T-cell (primary cell): ENCODE measurements around the gene DEDD2. TPM values are rescaled to one million over a fixed set of nuclear protein-coding genes. Genes with fewer than 3 reads are reported as not detected.

Source experiments
- ATAC-seq, 4 experiments: fragments of 200-7000 bp in 3 of 4; fragments of 150-1000 bp in 1 of 4; cut with Tn5 transposase; replicated peaks in 1 of 4; 1 replicate in 3 of 4; 2 replicates in 1 of 4; pipeline ENCODE4 v1.10.0; 2021; ENCODE audit warnings: moderate library complexity in 3 of 4, mild to moderate bottlenecking in 2 of 4, moderate number of reproducible peaks in 1 of 4
- CTCF ChIA-PET, 2 donors: fragments of 300-600 bp; sonication (Branson Sonifier 250); formaldehyde crosslinking; loops; one replicate each; lab custom pipeline; 2022; ENCODE audit warnings: antibody characterized with exemption in 2 of 2; lab: Charles Lee
- POLR2A ChIA-PET, 2 donors: fragments of 300-600 bp; sonication (Branson Sonifier 250); formaldehyde crosslinking; loops; one replicate each; lab custom pipeline; 2022; ENCODE audit warnings: antibody characterized with exemption in 2 of 2; lab: Charles Lee
- DNase-seq, 35 experiments: peaks; one replicate each; pipeline versions ENCODE4 v3.0.0 to v3.0.0-alpha.2; 2013 to 2023
- H3K27ac ChIP-seq: one replicate; pipeline ENCODE4 v1.5.1; 2013; ENCODE audit warnings: low read length
- H3K27me3 ChIP-seq, 2 experiments: replicated peaks in 1 of 2; 1 replicate in 1 of 2; 2 replicates in 1 of 2; pipeline versions ENCODE4 v1.6.1 to v1.7.0; 2013; ENCODE audit warnings: low read length in 1 of 2, mixed read lengths in 1 of 2; ENCODE audit not compliant: control insufficient read depth in 2 of 2, insufficient read depth in 2 of 2; ENCODE audit errors: extremely low read depth in 1 of 2
- H3K36me3 ChIP-seq, 2 donors: 1 replicate in 1 of 2; 2 replicates in 1 of 2; pipeline versions ENCODE4 v1.6.1 to v1.7.0; 2013; ENCODE audit warnings: low read length in 1 of 2; ENCODE audit not compliant: control insufficient read depth in 2 of 2, insufficient read depth in 1 of 2; ENCODE audit errors: extremely low read depth in 1 of 2
- H3K4me1 ChIP-seq, 2 experiments: 1 replicate in 1 of 2; 2 replicates in 1 of 2; pipeline versions ENCODE4 v1.6.1 to v1.7.0; 2013; ENCODE audit warnings: low read length in 2 of 2, mixed read lengths in 1 of 2; ENCODE audit not compliant: insufficient read depth in 2 of 2, control insufficient read depth in 1 of 2; ENCODE audit errors: extremely low read depth in 1 of 2
- H3K4me3 ChIP-seq, 2 donors: 1 replicate in 1 of 2; 2 replicates in 1 of 2; pipeline versions ENCODE4 v1.5.1 to v1.7.0; 2013; ENCODE audit warnings: mild to moderate bottlenecking in 2 of 2, low read length in 1 of 2, moderate library complexity in 1 of 2; ENCODE audit not compliant: control insufficient read depth in 1 of 2; ENCODE audit errors: extremely low read depth in 1 of 2
- H3K9me3 ChIP-seq: 2 replicates; pipeline ENCODE4 v1.7.0; 2013
- H3K27ac Mint-ChIP-seq, 2 donors: one replicate each; pipeline ENCODE4 v1.8.0; 2020 to 2021; ENCODE audit warnings: mild to moderate bottlenecking in 2 of 2, mixed read lengths in 2 of 2
- H3K27me3 Mint-ChIP-seq, 2 donors: one replicate each; pipeline ENCODE4 v1.8.0; 2021 to 2022; ENCODE audit warnings: mixed read lengths in 2 of 2
- H3K36me3 Mint-ChIP-seq: one replicate; pipeline ENCODE4 v1.8.0; 2021; ENCODE audit warnings: mixed read lengths
- H3K4me1 Mint-ChIP-seq, 3 donors: one replicate each; pipeline ENCODE4 v1.8.0; 2020 to 2022; ENCODE audit warnings: mixed read lengths in 3 of 3, mild to moderate bottlenecking in 1 of 3
- H3K4me3 Mint-ChIP-seq, 3 donors: one replicate each; pipeline ENCODE4 v1.8.0; 2020 to 2022; ENCODE audit warnings: mild to moderate bottlenecking in 3 of 3, mixed read lengths in 3 of 3, moderate library complexity in 3 of 3
- H3K9me3 Mint-ChIP-seq, 3 donors: one replicate each; pipeline ENCODE4 v1.8.0; 2020 to 2022; ENCODE audit warnings: mixed read lengths in 3 of 3
- WGBS: methylation state at CpG from one replicate; pipeline ENCODE4 v1.1.5; 2013; ENCODE audit warnings: missing lambda C conversion rate; ENCODE audit not compliant: insufficient coverage; 5-methylcytosine and 5-hydroxymethylcytosine counted together
- total RNA-seq, 35 experiments: library from RNA in 6 of 35; stranded (reverse) in 6 of 35; fragments of 120-200 nt in 1 of 35; gene quantifications; one replicate each; pipeline versions ENCODE4 v1.2.1 to v1.2.4 and lab custom pipeline; 2013 to 2026

The DEDD2 gene
- total RNA-seq, 5 donors from 2014 or later (not counting 1 experiment from before 2014, with no cell fraction given), result 67.6 to 82.8 (median 71.0) TPM

- DNase-seq, result no peak
- no peaks in the 10 kb centered on the region for H3K9me3 Mint-ChIP-seq
- no peak overlapping the region for H3K4me3 ChIP-seq
- H3K9me3 ChIP-seq, result no peaks in the 10 kb centered on the region
- H3K4me1 ChIP-seq, result peaks cover 10 to 52% of the 10 kb centered on the region in 2 experiments
- no peak for ATAC-seq
- peaks cover 29% of the 10 kb centered on the region for H3K36me3 Mint-ChIP-seq
- H3K4me1 Mint-ChIP-seq, result peaks cover 47 to 54% (median 54%) of the 10 kb centered on the region in 3 donors
- no peaks in the 10 kb centered on the region for H3K27me3 Mint-ChIP-seq
- 90% methylated on average over 7 of the region's 10 CpGs for WGBS
- peak overlapping the region; percentile 39 to 46 for H3K27ac Mint-ChIP-seq
- H3K27ac ChIP-seq, result no peak overlapping the region
- peak overlapping the region in 2 of 3 donors; percentile 34 to 89 for H3K4me3 Mint-ChIP-seq
- ChIA-PET CTCF (interaction anchor here in 1 of 2 donors (0.9 kb wide), 1 partner anchor 8 kb away, joined by 4 read pairs; no protein-coding TSS in a partner anchor), POLR2A (interaction anchor here in 1 of 2 donors (0.6 kb wide), 1 partner anchor 9 kb away, joined by 4 read pairs; no protein-coding TSS in a partner anchor)
- H3K27me3 ChIP-seq, result no peaks in the 10 kb centered on the region
- peaks cover 6 to 41% of the 10 kb centered on the region in 2 donors for H3K36me3 ChIP-seq
These were observed 22.2 kb upstream of the DEDD2 start for GRCh38 chr19:42239544-42240220.

DNA sequence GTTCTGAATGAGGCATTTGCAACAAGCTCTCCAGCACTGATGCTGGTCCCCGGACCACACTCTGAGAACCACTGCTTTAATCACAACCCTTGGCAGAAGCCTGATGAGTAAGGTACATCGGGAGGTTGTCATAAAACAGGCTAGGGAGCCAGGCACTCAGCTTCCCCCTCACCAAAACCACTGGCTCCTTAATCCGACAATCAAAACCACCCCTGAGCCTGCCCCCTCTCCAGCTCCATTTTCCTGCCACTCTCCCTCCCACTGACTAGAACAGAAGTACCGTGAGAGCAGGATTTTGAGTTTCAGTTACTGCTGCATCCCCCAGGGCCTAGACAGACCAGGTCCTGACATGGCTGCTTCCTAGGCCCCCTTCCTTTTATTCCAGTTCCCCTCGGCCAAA lies 17.7 kb upstream of the DEDD2 start:
- Histone ChIP-seq H3K27me3 (no peaks in the 10 kb centered on the region), H3K36me3 (peaks cover 13 to 81% of the 10 kb centered on the region in 2 donors), H3K4me1 (peaks cover 0 to 24% of the 10 kb centered on the region in 2 experiments), H3K9me3 (no peaks in the 10 kb centered on the region), H3K4me3 (no peak overlapping the region), H3K27ac (no peak overlapping the region)
- ATAC-seq, result no peak
- H3K36me3 Mint-ChIP-seq, result peaks cover 46% of the 10 kb centered on the region
- ChIA-PET CTCF (no interaction called here), POLR2A (no interaction called here)
- H3K27ac Mint-ChIP-seq, result peak overlapping the region in 1 of 2 donors; percentile 16
- WGBS, result 80% methylated on average over 4 of the region's 5 CpGs
- no peaks in the 10 kb centered on the region for H3K27me3 Mint-ChIP-seq
- H3K4me1 Mint-ChIP-seq, result peaks cover 20 to 29% (median 26%) of the 10 kb centered on the region in 3 donors
- no peaks in the 10 kb centered on the region for H3K9me3 Mint-ChIP-seq
- DNase-seq, result no peak
- no peak overlapping the region for H3K4me3 Mint-ChIP-seq

- peaks cover 0 to 23% of the 10 kb centered on the region in 2 experiments for H3K4me1 ChIP-seq
- Mint-ChIP-seq H3K4me3 (no peak overlapping the region), H3K9me3 (no peaks in the 10 kb centered on the region), H3K27me3 (no peaks in the 10 kb centered on the region), H3K4me1 (peaks cover 17 to 26% (median 25%) of the 10 kb centered on the region in 3 donors), H3K27ac (no peak overlapping the region), H3K36me3 (peaks cover 46% of the 10 kb centered on the region)
- H3K27me3 ChIP-seq, result no peaks in the 10 kb centered on the region
- ATAC-seq, result no peak
- ChIA-PET POLR2A (interaction anchor here in 1 of 2 donors (0.6 kb wide), 1 partner anchor 45 kb away, joined by 3 read pairs; no protein-coding TSS in a partner anchor), CTCF (no interaction called here)
- no peak overlapping the region for H3K27ac ChIP-seq
- WGBS, result 100% methylated on average over 8 of the region's 11 CpGs
- no peak for DNase-seq
- H3K36me3 ChIP-seq, result peaks cover 13 to 82% of the 10 kb centered on the region in 2 donors
- H3K9me3 ChIP-seq, result no peaks in the 10 kb centered on the region
- no peak overlapping the region for H3K4me3 ChIP-seq
These were observed 16.9 kb upstream of the DEDD2 start for GRCh38 chr19:42234364-42234763.

GRCh38 chr19:42233678-42234292 lies 16.3 kb upstream of the DEDD2 start:
- Histone ChIP-seq H3K9me3 (no peaks in the 10 kb centered on the region), H3K36me3 (peaks cover 13 to 86% of the 10 kb centered on the region in 2 donors), H3K4me1 (peaks cover 0 to 18% of the 10 kb centered on the region in 2 experiments), H3K4me3 (no peak overlapping the region), H3K27me3 (no peaks in the 10 kb centered on the region), H3K27ac (no peak overlapping the region)
- Mint-ChIP-seq H3K9me3 (no peaks in the 10 kb centered on the region), H3K4me1 (peaks cover 13 to 22% (median 22%) of the 10 kb centered on the region in 3 donors), H3K27ac (peak overlapping the region in 1 of 2 donors; percentile 48), H3K4me3 (no peak overlapping the region), H3K36me3 (peaks cover 43% of the 10 kb centered on the region), H3K27me3 (no peaks in the 10 kb centered on the region)
- ATAC-seq, result no peak
- POLR2A ChIA-PET, result no interaction called here
- DNase-seq, result no peak
- CTCF ChIA-PET, result no interaction called here
- 97% methylated on average over 6 of the region's 6 CpGs for WGBS

- Mint-ChIP-seq H3K4me1 (peaks cover 14 to 24% (median 22%) of the 10 kb centered on the region in 3 donors), H3K4me3 (no peak overlapping the region), H3K36me3 (peaks cover 43% of the 10 kb centered on the region), H3K27ac (peak overlapping the region in 1 of 2 donors; percentile 72), H3K9me3 (no peaks in the 10 kb centered on the region), H3K27me3 (no peaks in the 10 kb centered on the region)
- WGBS, result 87% methylated on average over 3 of the region's 7 CpGs
- H3K36me3 ChIP-seq, result peaks cover 13 to 90% of the 10 kb centered on the region in 2 donors
- no peak overlapping the region for H3K27ac ChIP-seq
- H3K27me3 ChIP-seq, result no peaks in the 10 kb centered on the region
- no peak overlapping the region for H3K4me3 ChIP-seq
- H3K9me3 ChIP-seq, result no peaks in the 10 kb centered on the region
- H3K4me1 ChIP-seq, result peaks cover 0 to 16% of the 10 kb centered on the region in 2 experiments
- ChIA-PET CTCF (interaction anchor here in 1 of 2 donors (0.9 kb wide), 1 partner anchor 47 kb away, joined by 3 read pairs; no protein-coding TSS in a partner anchor), POLR2A (no interaction called here)
- ATAC-seq, result no peak
- no peak for DNase-seq
These were observed 15.6 kb upstream of the DEDD2 start for GRCh38 chr19:42233106-42233505.

DNA sequence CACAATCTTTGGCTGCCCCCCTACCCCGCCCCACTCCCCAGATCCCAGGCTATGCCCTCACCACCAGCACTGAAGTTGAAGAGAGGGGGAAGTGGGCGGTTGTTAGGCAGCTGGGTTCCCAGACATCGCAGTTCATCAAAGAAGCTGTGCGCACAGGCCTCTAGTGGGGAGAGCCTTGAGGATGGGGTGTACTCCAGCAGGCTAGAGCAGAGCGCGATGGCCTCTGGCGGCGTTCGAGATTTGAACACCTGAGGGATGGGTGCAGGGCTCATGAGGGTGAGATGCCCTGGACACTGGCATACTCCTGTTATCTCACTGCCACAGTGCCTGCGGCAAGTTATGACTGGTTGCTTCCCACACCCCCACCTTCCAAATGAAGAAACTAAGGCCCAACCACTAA lies 15.0 kb upstream of the DEDD2 start:
- Mint-ChIP-seq H3K4me3 (no peak overlapping the region), H3K27ac (no peak overlapping the region), H3K36me3 (peaks cover 43% of the 10 kb centered on the region), H3K4me1 (peaks cover 15 to 24% (median 22%) of the 10 kb centered on the region in 3 donors), H3K27me3 (no peaks in the 10 kb centered on the region), H3K9me3 (no peaks in the 10 kb centered on the region)
- ATAC-seq, result no peak
- ChIA-PET CTCF (interaction anchor here in 1 of 2 donors (0.9 kb wide), 1 partner anchor 47 kb away, joined by 3 read pairs; no protein-coding TSS in a partner anchor), POLR2A (no interaction called here)
- peaks cover 0 to 16% of the 10 kb centered on the region in 2 experiments for H3K4me1 ChIP-seq
- no peak for DNase-seq
- H3K27me3 ChIP-seq, result no peaks in the 10 kb centered on the region
- 86% methylated on average over 7 of the region's 10 CpGs for WGBS
- H3K9me3 ChIP-seq, result no peaks in the 10 kb centered on the region
- no peak overlapping the region for H3K27ac ChIP-seq
- no peak overlapping the region for H3K4me3 ChIP-seq
- H3K36me3 ChIP-seq, result peaks cover 12 to 91% of the 10 kb centered on the region in 2 donors
